Peyer's patch (tissue), 4 donors: ENCODE measurements around the gene SLC30A9.

ENCODE experiments used
- CTCF ChIP-seq, 6 experiments: fragments of 450-650 bp in 4 of 6; fragments of 200-600 bp in 2 of 6; sonication (generic) in 1 of 6; IDR thresholded peaks; one replicate each; pipeline ENCODE4 v1.5.1; 2017 to 2019; ENCODE audit warnings: antibody characterized with exemption in 6 of 6, mild to moderate bottlenecking in 3 of 6, moderate library complexity in 1 of 6
- POLR2A ChIP-seq, 2 donors: fragments of 450-650 bp; IDR thresholded peaks; one replicate each; pipeline ENCODE4 v1.5.1; 2017; ENCODE audit warnings: antibody characterized with exemption in 2 of 2, mild to moderate bottlenecking in 2 of 2, moderate library complexity in 2 of 2

GRCh38 chr4:42083816-42084215, 93.5 kb downstream of the SLC30A9 start:
- TF ChIP-seq CTCF (IDR thresholded peaks at IDR 0.05) (no peak), POLR2A (IDR thresholded peaks at IDR 0.05) (no peak)
